Subcutaneous adipose tissue (tissue), 4 donors: Measurements from ENCODE around the gene NSD1. TPM values are rescaled to one million over a fixed set of nuclear protein-coding genes. Genes with fewer than 3 reads are reported as not detected.

ENCODE experiments used
- CTCF ChIP-seq: fragments of 450-650 bp; IDR thresholded peaks from one replicate; pipeline ENCODE4 v1.5.1; 2016; ENCODE audit warnings: low read depth, mild to moderate bottlenecking, control low read depth, antibody characterized with exemption, moderate library complexity
- total RNA-seq, 4 donors: library from RNA; depleted of rRNA; stranded (reverse); fragments of >200 nt; gene quantifications; one replicate each; pipeline ENCODE4 v1.1.0, GENCODE V29; 2016

NSD1 gene
- total RNA-seq, 4 donors from 2014 or later, result 35.2 to 52.0 (median 37.7) TPM

DNA sequence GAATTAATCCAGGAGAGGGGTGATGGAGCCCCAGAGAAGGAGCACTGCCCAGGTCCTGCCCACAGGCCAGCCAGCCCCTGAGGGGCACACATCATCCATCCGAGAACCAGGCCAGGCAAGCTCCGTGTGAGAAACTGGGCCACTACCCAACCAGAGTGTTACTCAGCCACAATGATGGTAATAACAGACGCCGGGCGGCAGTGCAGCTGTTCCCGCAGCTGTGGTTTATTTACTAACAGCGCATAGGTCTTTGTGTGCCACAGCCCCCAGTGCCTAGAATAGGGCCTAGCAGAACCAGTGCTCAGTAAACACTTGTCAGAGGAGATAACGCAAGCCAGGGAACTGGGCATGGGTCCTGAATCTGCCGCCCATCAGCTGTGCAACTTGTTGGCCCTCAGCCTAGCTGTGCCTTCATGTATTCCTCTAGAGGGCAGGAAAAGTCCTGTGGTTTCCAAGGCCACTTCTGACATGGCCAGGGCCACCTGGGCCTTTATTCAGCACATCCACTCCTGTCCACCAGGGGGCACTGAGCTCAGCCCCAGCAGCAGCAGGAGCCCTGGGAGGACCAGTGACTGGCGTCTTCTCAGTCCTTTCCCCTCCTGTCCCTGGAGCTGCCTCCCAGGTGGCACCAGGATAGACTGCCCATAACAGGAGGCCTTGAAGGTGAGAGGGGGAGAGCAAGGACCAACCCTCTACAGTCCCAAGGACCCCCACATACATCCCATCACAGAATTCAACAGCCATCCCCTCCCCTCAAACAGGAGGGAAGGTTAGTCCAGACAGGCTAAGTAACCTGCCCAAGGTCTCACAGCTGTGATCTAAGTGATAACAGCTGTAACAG is 176.0 kb downstream of the NSD1 start:
- TF ChIP-seq CTCF, result no peak

GRCh38 chr5:177310332-177310731 is 176.8 kb downstream of the NSD1 start:
- TF ChIP-seq CTCF, result no peak

GRCh38 chr5:177310757-177311391 is 177.3 kb downstream of the NSD1 start:
- no peak for TF ChIP-seq CTCF

- no peak for TF ChIP-seq CTCF
Measured at GRCh38 chr5:177311392-177311722, 177.8 kb downstream of the NSD1 start.

- TF ChIP-seq CTCF, result no peak
Measured at GRCh38 chr5:177311723-177312648, 178.4 kb downstream of the NSD1 start, which contains the start of gene MXD3. Gene MXD3, minus strand, starts transcription at chr5:177311898. Its CDS starts 68 bp downstream, at chr5:177311830.

- TF ChIP-seq CTCF, result no peak
Measured at GRCh38 chr5:177312649-177313181, 179.1 kb downstream of the NSD1 start.
